Myocyte (in vitro differentiated cells): ENCODE data around the gene CST9L. TPM values are rescaled to one million over a fixed set of nuclear protein-coding genes. Genes with fewer than 3 reads are reported as not detected.

Source experiments
- DNase-seq: peaks from one replicate; pipeline ENCODE4 v3.0.0-alpha.2; 2012; ENCODE audit warnings: low read depth
- polyA plus RNA-seq: library from polyadenylated mRNA; unstranded; fragments of >200 nt; gene quantifications from one replicate; pipeline ENCODE4 v1.2.1, GENCODE V29; 2012; ENCODE audit warnings: missing spikeins
- total RNA-seq: library from RNA; depleted of rRNA; stranded (reverse); fragments of >200 nt; gene quantifications from 2 replicates; pipeline ENCODE4 v1.2.3, GENCODE V29; 2014

Gene CST9L, protein sequence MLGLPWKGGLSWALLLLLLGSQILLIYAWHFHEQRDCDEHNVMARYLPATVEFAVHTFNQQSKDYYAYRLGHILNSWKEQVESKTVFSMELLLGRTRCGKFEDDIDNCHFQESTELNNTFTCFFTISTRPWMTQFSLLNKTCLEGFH
- not detected in 2 replicates for total RNA-seq
- polyA plus RNA-seq: not detected

DNA sequence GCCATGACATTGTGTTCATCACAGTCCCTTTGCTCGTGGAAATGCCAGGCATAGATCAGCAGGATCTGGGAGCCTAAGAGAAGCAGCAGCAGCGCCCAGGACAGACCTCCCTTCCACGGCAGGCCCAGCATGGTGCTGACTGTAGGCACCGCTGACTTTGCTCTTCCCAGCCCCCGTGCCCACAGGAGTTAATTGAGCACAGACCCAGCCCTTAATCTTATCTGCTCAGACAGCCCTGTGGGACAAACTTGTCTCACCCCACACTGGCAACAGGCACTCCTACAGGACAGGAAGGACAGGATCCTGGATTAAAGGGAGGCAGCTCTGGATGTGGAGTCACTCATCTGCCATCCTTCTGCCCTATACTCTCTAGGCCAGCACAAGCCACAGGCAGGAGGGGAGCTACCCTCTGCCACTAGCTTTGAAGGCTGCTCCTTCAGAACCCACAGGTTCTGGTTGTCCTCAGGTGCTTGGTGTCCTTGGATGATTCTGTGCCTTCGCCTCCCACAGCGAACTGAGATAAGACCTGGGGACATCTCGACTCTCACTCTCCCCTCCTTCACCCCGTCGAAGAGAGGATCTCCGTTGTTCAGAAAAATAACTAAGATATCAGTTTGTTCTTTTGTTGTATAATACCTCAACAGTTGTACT is at the start of gene CST9L:
Gene CST9L, minus strand, starts transcription at position 165 of the 651 bp plus-strand sequence. Its CDS starts 34 bp downstream, at position 131.
- no peak for DNase-seq

DNA sequence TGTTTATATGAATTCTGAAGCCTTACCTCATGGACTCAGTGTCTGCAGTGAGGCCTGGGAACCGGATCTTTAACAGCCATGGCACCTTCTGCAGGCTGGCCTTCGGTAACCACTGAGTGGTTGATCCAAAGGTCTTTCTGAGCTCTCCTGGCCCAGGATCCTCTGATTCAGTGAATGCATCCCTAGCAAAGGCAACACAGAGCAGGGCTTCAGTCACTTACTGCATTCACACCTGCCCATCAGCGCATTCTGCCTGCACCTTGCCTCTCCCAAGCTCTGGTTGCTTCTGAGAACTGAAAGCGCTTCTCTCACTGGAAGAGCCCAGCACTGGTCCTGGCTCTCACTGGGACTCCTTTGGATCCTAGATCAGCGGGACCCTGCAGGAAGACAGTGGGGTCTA is 45.9 kb upstream of the CST9L start:
- DNase-seq: no peak

DNA sequence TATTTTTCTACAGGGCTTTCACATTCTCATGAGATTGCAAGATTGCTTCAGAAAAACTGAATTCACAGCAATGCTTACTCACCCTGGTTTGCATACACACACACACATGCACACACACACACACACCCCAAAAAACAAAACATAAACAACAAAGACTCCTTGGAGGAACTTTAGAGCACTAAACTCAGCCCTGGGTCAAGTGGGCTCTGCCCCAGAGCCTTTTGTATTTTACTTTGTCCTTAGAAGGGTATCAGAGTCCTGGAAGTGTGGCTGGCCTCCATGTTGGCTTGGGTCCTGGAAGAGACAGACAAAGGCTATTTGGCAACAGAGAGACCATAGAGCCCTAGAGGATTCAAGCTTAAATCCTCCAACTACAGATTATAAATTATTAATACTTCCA is 45.4 kb upstream of the CST9L start:
- no peak for DNase-seq

DNA sequence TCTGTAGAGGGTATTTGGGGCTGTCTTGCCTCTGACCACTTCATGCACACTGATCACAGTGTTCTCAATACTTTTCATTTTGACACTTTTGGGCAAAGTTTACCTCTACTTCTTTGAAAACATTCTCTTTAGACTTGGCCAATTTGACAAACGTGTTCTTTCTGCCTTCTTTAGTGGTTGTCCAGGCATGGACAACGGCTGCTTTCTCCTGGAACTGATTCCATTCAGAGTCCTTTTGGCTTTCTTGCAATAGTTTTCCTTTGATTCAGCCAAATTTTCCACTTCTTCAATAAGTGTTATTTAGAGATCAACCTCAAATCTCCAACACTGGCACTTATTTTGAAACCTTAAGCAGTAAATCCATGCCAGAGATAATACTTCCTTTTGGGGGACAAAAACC is 44.1 kb upstream of the CST9L start:
- no peak for DNase-seq

DNA sequence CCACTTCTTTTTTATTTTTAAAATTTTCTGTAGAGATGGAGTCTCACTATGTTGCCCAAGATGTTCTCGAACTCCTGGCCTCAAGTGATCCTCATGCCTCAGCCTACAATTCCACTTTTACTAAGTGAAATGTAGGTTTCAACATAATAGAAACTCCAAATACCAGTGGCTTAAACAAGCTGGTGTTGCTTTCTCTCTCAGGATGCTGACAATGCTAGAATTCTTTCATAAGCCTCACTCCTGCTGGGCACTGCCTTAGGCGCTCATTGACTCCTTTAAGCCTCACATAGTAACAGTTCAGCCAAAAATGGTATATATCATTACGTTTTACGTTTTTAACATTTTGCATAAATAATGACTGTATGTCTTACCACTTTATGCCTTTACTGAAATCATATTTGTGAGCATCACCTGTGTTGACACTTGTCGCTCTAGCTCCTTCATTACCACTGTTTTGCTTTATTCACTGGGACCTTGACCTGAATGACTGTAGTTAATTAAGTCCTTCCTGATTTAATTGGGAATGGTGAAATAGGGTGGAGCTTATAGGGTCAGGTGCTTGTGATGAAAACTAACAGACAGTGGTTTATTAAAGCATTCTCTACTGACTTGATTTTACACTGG is 41.3 kb upstream of the CST9L start:
- no peak for DNase-seq

DNA sequence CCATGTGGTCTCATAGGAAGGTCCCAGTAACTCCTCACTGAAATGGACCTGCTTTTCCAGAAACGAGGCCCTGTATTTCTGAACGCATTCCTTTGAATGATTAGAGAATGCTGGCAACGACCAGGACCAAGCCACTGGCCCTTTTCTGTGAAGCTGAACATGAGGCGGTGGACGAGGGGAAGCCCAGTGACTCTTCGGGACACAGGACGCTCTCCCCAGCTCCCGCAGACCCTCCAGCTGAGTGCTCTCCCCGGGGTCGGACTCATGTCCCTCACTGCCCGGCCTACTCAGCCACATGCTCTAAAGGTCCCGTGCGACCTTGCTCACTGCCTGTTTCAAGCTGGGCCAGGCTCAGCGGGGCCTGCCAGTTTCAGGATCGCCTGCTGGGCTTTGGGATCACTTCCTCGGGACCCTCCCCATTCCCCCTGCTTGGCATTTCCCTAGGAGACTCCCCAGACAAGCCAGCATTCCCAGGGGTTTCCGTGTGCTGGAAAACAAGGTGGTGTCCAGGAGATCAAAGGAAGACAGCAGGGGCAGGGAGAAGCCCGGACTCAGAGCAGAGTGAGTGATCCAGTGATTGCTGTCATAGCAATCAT is 40.1 kb upstream of the CST9L start:
- no peak for DNase-seq

DNA sequence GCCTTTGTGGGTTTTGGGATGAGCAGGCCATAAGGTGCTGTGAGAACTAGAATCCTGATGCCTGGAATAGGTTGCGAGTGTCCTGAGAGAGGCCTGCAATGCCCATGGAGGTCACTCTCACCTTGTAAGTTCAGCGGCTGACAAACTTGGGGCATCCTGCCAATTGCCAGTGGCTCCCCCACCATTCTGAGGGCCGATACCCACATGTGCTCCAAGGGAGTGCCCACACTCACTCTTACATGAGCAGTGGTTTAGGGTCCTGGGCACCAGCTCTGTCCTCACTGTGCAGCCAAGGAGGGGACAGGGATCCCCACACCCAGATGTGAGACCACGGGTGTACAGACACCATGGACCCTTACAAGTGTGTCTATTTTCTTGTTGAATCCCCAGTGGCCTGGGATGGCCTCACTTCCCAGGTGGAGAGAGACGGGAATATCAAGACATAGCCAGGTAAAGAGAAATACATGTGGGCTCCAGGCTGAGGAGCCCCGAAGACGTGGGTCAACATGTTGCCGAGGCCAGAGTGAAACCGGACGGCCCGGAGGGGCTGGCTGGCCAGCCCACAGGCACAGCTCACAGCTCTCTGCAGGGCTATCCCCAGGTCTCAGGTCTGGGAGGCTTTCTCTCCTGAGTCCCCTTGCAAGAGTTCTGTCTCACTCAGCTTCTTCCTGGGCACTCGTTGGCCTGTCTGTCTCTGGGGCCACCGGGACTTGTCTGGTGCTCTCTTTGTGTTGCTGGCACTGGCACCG is 39.4 kb upstream of the CST9L start:
- DNase-seq: no peak

DNA sequence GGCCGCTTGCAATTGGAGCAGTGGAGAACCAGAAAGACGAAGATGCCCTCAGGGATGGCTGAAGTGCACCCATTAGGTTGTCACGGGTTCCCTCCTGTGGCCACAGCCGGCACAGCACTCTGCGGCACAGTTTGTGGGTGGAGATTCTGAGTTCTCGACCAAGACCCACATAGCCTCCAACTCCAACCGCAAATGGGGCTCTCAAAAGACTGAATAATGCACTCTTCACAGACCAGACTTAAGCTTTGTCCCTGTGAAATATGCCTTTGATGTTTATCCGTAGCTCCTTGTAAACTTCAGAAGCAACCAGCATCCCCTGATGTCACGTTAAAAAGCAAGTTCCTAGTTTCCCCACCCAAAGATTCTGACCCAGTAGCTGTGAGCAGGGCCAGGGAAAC is 38.4 kb upstream of the CST9L start:
- DNase-seq: peak; percentile 82

DNA sequence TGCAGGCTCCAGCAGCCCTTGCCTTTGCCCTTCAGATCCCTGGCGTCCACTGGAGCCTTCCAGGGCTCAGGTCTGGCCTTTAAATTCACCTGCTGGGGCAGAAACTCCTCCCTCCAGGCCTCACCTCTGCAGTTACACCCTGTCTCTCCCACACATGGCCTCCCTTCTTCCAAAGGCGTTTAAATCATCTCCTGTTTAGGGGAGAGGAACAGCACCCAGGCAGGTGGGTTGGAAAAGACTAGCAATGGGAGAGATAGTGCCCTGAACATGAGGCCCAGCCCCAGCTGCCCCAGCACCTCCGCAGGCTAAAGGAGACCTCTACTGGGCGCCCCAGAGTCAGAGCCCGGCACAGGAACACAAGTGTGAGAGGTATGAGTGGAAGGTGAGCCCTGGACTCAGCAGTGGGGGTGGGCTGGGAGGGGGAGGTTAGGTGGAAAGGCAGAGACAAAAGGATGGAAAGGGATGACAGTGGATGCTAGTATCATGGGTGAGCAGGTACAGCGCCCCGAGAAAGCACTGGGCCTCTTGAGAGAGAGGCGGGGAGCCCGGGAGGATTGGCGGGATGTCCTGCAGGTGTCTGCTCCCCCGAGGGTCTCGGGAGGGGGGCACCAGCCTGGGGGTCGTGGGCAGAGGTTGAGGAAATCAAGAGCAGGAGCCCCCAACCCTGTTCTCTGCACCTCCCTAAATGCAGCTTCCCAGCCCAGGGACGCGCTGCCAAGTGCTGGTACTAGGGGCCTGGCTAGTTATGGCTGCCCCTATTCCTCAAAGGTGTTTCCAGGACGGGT is 37.8 kb upstream of the CST9L start, which contains the start of gene CST9:
Gene CST9, minus strand, starts transcription at position 51 of the 785 bp plus-strand sequence. CDS start 53 bp downstream, outside the sequence.
- no peak for DNase-seq

DNA sequence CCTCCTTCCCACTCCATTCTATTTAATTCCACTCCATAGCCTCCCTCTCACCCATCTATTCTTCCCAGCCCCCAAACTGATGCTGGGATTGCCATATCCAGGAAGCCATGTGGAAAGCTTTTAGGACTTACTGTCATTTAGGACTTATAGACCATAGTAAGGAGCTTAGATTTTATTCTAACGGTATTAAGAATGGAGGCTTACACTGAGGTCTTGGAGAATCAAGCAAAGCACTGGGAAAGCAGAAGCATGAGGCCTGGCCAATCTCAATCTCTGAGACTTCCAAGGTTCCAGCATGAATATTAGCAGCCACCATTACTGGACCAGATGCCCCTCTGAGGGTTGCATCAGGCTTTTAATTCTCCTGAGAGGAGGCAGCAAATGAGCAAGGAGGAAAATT is 36.0 kb upstream of the CST9L start:
- no peak for DNase-seq

DNA sequence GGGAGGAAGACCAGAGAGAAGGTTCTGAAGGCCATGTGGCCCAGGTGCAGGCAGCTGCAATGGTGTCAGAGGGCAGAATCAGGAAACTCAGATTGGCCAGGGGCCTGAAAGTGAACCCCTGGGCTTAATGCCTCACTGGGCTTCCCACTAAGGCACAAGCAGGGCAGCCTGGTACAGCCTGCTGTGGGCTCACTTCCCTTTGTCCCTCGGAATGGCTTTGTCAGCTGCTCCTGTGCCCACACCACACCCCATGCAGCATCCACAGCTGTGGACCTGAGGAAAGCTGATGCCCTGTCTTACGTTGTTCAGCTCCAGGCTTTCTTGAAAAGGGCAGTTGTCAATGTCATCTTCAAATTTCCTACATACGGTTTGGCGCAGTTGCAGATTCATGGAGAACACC is 35.0 kb upstream of the CST9L start:
- peak; percentile 51 for DNase-seq

DNA sequence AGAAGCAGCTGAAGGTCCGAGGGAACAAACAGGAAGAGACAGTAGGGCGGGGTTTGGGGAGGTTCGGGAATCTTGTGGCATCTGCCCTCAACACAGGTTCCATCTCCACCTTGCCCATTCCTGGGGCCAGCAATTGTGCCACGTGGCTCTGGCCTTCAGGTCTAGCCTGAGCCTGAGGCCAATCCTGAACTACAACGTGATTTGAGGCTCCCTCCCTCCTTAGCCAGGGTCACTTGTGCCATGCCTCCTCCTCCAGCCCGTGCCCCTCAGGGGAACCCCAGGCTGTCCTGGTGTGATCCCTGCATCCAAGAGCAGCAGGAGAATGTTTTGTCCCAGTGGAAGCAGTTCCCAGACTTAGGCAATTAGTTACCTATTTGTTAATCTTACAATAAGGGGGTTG is 34.4 kb upstream of the CST9L start:
- DNase-seq: no peak

DNA sequence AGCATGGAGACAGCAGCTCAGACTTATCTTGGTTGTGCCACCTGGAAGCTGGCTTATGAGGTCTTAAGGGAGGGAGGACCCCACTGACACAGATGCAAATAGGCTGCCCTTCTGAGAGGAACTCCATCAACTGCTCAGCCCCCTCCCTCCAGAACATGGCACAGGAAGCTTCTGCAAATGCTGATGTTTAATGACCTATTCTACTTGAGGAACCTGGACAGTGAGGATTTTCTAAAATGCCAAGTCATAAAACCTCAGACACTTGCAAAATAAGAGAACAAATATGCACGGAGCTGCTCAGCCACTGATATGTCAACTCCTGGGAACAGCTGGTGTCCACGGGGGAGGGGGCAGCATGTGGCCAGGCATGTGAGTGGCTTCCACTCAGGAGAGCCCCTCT is 34.0 kb upstream of the CST9L start:
- DNase-seq: no peak

DNA sequence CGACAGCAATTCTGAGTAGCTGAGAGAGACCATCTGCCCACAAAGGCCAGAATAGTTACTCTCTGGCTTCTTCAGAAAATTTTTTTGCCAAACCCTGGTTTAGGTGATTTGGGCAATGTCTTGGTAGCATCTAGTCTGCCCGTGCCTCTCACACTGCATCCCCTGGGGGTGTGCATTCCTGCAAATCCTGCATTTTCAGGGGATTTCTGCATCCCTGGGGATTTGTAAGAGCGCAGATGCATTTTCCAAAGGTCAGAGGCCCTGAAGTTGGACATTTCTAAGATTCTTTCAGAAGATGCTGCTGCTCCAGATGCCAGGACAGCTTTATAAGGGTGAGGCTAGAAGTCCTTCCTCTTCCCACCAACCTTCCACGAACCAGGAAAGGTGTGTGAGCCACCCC is 33.4 kb upstream of the CST9L start:
- no peak for DNase-seq

DNA sequence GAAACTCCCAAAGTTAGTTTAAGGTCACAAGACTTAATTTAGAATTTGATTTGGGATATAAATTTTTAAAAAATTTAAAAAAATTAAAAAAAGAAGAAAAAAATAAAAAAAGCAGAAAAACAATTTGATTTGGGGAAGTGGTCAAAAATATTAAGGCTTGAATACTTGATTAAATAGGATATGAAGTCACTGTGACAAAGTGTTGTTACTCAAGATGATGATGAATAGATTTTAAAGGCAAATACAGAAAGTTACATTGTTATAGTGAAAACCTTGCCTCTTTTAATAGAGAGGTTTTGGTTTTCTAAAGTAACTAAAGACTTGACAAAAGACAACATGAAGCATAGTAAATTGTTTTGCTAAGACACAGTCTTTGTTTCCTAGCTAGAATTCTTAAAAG is 30.2 kb upstream of the CST9L start:
- no peak for DNase-seq

DNA sequence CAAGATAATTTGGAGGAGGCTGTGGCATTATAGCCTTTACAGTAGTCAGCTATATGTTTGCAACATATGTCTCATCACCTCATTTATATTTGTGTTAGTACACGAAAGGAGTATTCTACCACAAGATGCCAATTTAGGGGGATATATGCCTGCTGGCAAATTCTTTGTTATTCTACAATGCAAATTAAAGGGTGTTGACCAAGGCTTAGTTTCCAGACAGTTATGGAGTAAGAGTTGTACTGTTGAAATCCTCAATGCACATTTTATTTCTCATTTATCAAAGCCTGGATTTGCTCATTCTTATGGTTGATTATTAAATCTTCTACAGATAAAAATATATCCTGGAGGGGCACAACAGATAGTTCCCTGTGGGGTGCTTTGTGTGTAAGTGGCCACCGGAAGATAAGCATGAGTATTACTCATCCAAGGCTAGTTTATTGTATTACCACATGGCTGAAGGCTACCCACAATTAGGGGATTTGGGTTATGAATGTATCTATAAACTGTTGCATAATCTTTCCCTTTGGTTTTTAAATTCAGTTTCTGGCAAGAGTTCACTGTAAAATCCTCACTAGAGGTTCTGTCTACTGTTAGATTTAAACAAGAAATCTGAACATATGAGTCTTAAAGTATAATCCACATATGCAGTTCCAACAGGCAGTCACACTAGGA is 28.4 kb upstream of the CST9L start:
- DNase-seq: peak; percentile 9

DNA sequence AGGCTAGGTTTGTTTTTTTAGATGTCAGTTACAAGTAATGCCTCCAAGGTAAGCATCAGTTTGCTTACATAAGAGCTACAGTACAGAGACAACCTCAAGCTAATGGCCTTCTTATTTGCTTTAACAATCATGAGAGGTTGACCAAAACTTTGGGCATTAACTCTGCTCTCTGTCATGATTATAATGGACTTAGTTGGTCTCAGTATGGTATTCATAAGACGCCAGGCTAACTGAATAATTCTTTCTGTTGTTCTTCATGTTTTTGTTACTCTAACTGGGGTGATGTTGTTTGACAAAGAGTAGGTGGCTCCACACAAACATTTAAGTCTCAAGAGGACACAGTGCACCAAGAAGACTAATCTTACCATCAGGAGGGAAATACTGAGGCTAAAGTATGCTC is 27.7 kb upstream of the CST9L start:
- no peak for DNase-seq

DNA sequence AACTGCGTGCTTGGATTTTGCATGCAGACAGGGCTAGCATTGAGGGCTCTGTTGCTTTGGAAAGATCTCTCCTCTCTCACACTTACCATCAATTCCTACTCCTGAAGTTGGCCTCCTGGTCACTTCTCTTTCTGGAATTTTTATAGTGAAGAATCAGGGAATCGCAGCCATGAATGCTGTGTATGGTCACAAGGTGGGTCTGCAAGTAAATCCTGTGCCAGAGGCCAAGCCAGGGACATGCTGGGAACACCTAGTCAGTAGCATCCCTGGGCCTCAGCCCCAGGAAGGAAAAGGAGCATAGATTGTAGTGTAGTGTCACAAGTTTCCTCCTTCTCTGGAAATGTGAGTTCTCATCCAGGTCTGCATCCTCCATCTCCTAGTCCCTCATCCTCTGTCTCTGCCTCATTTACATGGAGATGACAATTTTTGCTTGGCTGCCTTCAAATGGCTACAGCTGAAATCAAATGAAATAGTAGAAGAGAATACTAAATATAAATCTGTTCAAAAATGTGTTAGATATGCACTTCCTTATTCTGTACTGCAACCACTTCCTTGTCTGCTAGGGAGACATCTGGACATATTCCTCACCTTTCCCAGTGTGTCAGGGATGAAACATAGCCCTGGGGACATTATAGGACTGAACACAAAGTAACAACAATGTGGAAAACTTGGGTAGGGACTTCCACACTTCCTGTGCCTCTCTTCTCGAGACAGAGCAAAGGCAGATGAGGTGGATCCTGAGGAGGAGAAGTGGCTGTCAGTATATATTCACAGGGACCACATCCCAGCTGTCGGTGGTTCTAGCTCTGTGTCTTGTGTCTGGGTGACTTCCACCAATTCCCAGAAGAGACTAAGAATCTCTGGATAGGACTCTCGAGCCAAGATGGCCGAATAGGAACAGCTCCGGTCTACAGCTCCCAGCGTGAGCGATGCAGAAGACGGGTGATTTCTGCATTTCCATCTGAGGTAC is 20.4 kb upstream of the CST9L start:
- DNase-seq: no peak

DNA sequence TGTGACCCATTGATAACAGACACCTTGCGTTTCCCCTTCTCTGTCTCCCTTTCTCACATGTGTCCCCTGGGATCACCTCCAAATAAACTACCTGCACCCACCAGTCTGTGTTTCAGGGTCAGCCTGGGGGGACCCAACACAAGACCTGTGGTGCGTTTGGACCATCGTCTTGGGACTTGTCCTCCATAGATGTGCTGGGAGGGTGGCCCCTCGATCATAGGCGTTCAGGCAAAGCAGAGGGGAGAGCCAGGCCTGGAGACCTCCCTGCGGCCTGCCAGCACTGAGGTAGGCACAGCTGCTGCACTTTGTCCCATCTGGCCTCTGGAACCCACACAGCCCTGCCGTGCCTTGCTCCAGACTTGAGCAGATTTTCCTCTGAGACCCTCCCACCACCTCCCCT is 19.3 kb upstream of the CST9L start:
- no peak for DNase-seq
